PFSK-1 (cell line): ENCODE data around the gene BCL11B.

ENCODE experiments used
- FOXP2 ChIP-seq: optimal IDR thresholded peaks from 2 replicates; pipeline ENCODE3; 2011; ENCODE audit warnings: borderline replicate concordance, control low read depth, inconsistent platforms; ENCODE audit not compliant: insufficient read depth; ENCODE audit errors: extremely low read length, extremely low read depth
- POLR2AphosphoS5 ChIP-seq: IDR thresholded peaks from 2 replicates; pipeline ENCODE4 v1.6.1; 2012; ENCODE audit warnings: low read depth, mild to moderate bottlenecking, control low read depth, low read length, moderate library complexity
- REST ChIP-seq, 2 experiments: IDR thresholded peaks; 2 replicates each; pipeline versions ENCODE4 v1.6.1 to v1.8.0; 2011 to 2012; ENCODE audit warnings: low read depth in 2 of 2, low read length in 2 of 2, control low read depth in 1 of 2, inconsistent platforms in 1 of 2, mild to moderate bottlenecking in 1 of 2, moderate library complexity in 1 of 2; ENCODE audit not compliant: insufficient read depth in 1 of 2
- SIN3A ChIP-seq: IDR thresholded peaks from 2 replicates; pipeline ENCODE4 v1.6.1; 2012; ENCODE audit warnings: mild to moderate bottlenecking, low read length, moderate library complexity, borderline replicate concordance; ENCODE audit not compliant: insufficient read depth
- TAF1 ChIP-seq: IDR thresholded peaks from 2 replicates; pipeline ENCODE4 v1.6.1; 2012; ENCODE audit warnings: low read length, control low read depth, borderline replicate concordance; ENCODE audit not compliant: insufficient read depth

BCL11B gene

GRCh38 chr14:99169776-99170356 is 102.1 kb downstream of the BCL11B start:
- TF ChIP-seq POLR2AphosphoS5, result no peak
- TF ChIP-seq FOXP2, result no peak
- no peak for TF ChIP-seq REST (IDR thresholded peaks at IDR 0.05; ENCODE audit: insufficient read depth in 1 of 2, low read depth in 2 of 2, low read length in 2 of 2)
- no peak for TF ChIP-seq TAF1
- no peak for TF ChIP-seq SIN3A

- TF ChIP-seq FOXP2 (no peak), REST (IDR thresholded peaks at IDR 0.05; ENCODE audit: insufficient read depth in 1 of 2, low read depth in 2 of 2, low read length in 2 of 2) (no peak), SIN3A (no peak), TAF1 (no peak), POLR2AphosphoS5 (no peak)
These were observed 103.7 kb downstream of the BCL11B start for GRCh38 chr14:99168330-99168729.

- TF ChIP-seq FOXP2, result no peak
- TF ChIP-seq TAF1, result no peak
- TF ChIP-seq SIN3A, result no peak
- no peak for TF ChIP-seq POLR2AphosphoS5
- no peak for TF ChIP-seq REST (IDR thresholded peaks at IDR 0.05; ENCODE audit: insufficient read depth in 1 of 2, low read depth in 2 of 2, low read length in 2 of 2)
These were observed 105.5 kb downstream of the BCL11B start for GRCh38 chr14:99166506-99166905.

GRCh38 chr14:99164712-99165111 is 107.3 kb downstream of the BCL11B start:
- TF ChIP-seq REST (IDR thresholded peaks at IDR 0.05; ENCODE audit: insufficient read depth in 1 of 2, low read depth in 2 of 2, low read length in 2 of 2) (no peak), SIN3A (no peak), TAF1 (no peak), POLR2AphosphoS5 (no peak), FOXP2 (no peak)
